Amniotic stem cell (primary cell): ENCODE results near the gene PPIP5K1.
"Not testable (repeated sequence)": the region's sequence is repeated elsewhere in the genome, so short reads cannot be mapped to it uniquely, and the experiment has no call there.

Experiments
- DNase-seq: peaks from one replicate; lab custom pipeline; 2025; lab: John Stamatoyannopoulos, UW

PPIP5K1 gene

DNA sequence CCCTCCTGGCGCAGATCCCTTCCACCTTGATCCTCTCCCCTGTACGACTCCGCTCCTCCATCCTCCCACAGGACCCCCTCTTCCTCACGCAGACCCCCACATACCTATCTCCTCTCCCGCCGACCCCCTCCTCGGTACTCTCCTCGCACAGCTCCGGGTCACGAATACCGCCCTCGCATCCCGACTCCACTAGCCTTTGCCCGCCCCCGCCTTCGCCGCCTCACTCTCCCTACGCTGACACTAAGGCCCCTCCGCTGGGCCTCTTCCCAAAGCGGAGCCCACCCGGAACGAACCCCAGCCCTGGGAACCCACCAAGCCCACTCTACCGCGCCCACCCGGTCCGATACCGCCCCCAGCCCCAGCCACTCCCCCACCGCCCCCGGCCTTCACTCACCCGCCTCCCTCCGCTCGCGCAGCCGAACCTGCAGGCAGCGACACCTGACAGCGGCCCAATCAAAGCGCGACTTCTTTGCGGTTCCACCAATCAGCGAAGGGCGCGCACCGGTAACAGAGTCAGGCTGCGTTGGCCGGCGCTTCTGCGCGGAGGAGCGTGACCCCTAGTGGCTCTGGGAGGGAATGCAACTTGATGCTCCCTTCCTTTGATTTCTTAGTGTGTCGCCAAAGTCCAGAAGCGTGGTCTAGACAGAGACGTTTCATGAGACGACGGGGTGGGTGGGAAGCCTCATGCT is at the start of gene PPIP5K1:
TSS of gene PPIP5K1 (minus strand) at position 431 of the 689 bp plus-strand sequence. CDS start 5,704 bp downstream, outside the sequence.
- DNase-seq: not testable (repeated sequence)

DNA sequence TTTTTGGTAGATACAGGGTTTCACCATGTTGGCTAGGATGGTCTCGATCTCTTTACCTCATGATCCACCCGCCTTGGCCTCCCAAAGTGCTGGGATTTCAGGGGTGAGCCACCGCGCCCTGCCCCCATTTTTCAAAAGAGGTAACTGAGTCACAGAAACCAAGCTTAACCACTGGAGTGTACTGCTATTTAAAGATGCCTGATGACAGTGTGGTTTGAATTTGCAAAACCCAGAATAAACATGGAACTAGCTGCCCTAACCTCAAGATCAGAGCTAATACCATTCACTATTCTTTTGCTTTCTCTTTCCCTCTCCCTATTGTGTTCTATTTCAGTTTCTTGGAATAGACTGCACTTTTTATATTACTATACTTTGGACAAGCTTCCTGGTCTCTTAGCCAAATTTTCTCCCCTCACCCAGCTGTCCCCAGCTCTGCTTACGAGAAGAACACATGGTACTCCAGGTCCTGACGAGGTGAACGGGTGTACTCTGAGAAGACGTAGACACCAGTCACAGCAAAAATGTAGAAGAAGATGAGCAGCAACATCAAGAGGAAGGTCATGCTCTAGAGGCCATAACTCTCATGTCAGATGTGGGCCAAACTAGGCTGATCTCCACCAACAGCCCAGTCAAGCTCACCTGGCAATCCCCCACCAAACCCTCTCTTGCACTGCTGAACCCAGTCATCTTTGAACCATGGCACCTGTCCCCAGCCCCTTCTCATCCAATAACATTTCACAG is 48.6 kb upstream of the PPIP5K1 start:
- not testable (repeated sequence) for DNase-seq

DNA sequence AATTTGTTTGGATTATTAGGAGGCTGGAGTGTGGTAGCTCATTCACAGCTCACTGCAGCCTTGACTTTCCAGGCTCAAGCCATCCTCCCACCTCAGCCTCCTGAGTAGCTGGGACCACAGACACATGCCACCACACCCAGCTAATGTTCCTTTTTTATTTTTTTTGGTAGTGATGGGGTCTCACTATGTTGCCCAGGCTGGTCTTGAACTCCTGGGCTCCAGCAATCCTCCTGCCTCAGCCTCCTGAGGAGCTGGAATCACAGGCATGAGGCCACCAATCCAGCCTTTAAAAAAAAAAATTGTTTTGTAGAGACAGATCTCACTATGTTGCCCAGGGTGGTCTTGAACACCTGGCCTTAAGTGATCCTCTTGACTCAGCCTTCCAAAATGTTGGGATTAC is 36.9 kb upstream of the PPIP5K1 start:
- not testable (repeated sequence) for DNase-seq

DNA sequence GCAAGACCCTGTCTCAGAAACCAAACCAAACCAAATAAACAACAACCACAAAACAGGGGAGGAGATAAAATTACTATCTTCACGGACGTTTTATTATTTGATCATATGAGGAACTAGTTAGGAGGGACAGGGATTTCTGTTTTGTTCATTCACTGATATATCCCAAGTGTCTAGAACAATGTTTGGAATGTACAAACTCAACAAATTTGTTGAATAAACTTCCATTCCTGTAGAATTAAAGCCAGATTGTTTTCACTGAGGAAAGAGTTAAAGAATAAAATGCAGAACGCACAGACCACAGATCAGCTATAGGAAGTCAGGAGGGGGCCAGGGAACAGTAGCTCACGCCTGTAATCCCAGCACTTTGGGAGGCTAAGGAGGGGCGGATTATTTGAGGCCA is 35.1 kb upstream of the PPIP5K1 start:
- no peak for DNase-seq

DNA sequence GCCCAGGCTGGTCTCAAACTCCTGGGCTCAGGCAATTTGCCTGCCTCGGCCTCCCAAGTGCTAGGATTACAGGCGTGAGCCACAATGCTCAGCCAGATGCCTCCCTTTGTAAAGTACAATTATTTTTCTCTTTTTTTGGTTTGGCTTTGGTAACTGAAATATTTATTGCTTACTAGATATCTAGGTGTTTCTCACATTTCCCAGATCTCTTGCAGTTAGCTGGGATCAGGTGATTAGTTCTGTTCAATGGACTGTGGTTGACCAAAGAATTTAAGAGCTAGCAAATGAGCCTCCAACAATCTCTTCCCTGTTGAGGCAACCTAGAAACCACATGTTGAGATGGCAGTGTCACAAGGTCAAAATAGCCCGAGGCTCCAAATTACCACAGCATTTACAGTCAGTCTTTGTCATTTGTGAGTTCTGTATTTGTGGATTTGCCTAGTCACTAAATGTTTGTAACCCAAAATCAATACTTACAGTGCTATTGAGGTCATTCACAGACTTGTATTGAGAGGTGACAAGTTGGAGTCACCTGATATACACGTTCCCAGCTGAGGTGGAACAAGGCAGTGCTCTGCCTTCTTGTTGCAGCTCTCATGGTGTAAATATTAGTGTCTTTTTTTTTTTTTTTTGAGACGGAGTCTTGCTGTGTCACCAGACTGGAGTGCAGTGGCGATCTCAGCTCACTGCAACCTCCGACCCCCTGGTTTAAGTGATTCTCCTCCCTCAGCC is 32.2 kb upstream of the PPIP5K1 start:
- DNase-seq: not testable (repeated sequence)

DNA sequence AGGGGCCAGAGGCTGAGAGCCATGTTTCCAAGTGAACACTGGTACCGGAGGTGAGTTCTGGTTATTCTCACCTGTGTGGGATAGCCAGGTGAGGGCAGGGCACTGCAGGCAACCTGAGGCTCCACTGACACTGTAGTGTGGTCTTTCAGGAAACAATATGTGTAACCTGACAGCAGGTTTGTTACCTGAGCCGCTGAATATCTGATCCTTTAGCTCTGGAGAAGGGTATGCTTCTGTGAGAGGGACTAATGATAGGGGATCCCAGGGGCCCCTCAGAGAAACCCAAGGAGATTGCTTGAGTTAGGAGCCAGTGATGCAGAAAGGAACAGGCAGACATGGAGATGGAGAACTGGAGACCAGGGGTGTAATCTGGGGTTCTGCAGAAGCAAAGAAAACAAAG is 28.7 kb upstream of the PPIP5K1 start, which contains the start of gene STRC:
TSS of gene STRC (minus strand) at position 101 of the 400 bp plus-strand sequence. CDS start at position 23, 78 bp downstream.
- DNase-seq: not testable (repeated sequence)

DNA sequence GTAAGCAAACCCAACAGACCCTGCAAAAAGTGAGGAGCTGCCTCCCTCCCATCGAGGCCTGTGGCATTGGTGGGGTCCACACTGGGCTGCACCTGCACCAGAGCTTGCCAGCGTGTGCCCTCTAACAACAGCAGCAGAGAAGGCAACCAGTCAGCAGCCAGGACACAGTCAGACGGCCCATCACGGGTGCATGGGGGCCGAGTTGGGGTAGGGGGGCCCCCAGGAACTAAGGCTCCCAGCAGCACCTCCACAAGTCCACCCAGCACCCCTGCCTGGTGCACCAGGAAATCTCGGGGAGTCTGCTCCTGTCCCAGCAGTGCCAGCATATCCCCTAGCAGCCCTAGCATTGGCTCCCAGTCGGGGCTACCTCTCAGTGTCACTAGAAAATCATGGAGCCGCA is 27.7 kb upstream of the PPIP5K1 start:
- DNase-seq: not testable (repeated sequence)

DNA sequence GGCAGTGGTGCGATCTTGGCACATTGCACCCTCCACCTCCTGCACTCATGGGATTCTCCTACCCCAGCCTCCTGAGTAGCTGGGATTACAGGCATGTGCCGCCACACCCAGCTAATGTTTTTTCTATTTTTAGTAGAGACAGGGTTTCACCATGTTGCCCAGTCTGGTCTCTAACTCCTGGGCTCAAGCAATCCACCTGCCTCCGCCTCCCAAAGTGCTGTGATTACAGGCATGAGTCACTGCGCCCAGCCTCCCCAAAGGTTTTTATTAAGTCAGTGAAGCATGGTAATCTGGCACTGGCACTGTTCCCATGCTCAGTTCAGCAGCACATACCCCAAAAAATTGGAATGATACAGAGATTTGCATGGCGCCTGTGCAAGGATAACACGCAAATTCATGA is 12.2 kb upstream of the PPIP5K1 start:
- DNase-seq: not testable (repeated sequence)

DNA sequence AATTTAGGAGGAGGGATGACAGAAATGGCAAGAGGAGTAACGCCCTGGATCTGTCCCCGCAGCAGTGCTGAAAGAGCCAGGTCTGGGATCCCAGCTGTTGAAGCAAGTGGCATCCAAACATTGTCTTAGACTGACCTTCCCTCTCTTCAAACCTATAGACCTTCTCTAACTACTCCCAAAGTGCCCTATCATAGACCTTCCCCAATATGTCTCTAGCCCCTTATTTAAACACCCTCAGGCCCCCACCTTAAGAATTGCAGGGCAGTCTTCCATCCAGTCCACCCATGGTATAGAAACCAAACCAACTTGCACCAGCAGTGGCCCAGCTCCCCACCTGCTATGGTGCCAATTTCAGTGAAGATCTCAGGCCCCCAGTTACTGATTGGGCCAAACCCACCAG is 10.2 kb upstream of the PPIP5K1 start:
- not testable (repeated sequence) for DNase-seq

DNA sequence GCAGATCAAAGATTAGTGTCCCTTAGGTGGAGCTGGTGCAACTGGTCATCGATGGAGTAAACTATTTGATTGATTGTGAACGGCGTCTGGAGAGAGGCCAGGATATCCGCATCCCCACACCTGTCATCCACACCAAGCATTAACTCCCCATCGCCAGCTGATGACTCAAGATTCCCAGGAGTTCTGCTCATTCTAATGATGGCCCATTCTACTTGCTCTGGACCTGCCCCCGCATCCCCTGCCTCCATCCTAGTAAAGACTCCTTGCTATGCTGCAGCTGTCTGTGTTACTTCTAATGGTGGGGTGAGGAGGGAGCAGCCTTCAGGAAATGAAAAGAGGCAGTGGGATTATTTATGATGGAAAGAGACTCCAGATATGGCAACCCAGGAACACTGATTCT is 9.1 kb upstream of the PPIP5K1 start:
- not testable (repeated sequence) for DNase-seq

DNA sequence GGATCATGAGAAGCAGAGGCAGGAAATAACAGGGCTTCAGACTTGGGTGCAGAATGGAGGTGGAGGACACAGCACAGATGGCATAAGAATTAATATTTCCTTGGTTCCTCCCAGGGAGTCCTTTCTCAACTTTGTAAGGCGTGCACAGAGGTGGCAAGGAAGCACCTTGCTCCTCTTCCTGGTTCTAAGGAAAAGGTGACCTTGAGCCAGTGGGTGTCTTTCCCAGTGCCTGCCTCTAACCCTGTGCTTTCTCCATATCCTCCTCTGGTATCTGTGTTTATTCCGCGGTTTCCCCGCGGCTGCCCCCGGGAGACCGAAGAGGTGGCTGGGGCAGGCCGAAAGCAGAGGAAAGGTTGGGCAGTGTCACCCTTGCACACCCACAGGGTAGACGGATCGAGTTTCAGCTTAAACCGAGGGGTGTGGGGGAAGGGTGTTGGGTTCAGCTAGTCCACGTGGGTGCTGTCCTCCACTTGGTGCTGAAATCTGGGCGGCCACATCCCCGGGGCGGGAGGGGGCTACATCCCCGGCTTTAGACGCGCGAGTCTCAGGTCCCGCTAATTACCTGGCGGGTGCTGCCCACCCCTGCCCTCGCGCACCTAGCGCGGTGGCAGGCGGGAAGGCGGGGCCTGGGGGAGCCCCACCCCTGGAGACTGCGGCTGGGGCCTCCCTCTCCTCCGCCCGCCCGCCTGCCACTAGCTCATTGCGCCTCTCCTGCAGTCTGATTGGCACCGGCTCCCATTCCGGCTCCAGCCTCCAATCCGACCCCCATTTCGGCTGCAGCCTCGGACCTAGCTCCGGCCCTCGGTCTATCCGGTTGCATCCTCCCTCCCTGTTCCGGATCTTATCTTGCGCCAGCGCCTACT is 3.6 kb upstream of the PPIP5K1 start, which contains the start of gene CKMT1B:
TSS of gene CKMT1B (plus strand) at position 700 of the 863 bp plus-strand sequence. CDS start 192 bp downstream, outside the sequence.
- not testable (repeated sequence) for DNase-seq

DNA sequence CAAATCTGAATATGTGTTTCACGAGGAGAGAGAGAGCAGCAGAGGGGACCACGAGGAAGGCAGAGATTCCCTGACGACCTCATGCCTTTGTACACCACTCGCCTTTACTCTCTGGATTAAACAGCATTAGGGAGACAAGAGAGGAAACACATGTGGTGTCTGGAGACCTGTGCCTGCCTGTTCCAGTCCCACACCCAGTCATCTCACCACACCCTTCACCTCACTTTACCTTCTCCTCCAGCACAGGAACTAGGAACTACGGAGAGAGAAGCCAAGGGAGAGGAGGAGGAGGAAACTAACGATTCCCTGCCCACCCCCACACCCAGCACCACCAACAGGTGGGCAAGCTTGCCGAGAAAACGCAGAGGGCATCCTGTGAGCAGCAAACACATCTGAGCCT is 2.8 kb upstream of the PPIP5K1 start:
- DNase-seq: not testable (repeated sequence)

DNA sequence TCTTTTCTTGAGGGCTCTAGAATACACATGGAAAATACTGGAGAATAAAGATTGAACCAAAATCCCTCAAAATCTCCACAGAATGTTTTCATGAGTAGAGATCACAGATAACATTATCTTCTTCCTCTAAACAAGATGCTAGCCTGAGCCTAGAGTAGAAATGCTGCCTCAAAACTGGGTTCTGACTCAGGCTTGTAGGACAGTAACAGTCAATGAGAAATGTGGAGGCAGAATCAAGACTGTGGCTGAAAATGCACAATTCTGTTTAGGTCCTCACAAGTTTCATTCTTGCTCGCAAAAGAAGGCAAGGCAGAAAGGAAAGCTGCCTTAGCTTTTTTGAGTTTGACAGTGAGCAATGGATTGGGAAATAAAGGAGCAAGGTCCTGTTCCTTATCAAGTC is 15.4 kb downstream of the PPIP5K1 start:
- not testable (repeated sequence) for DNase-seq

DNA sequence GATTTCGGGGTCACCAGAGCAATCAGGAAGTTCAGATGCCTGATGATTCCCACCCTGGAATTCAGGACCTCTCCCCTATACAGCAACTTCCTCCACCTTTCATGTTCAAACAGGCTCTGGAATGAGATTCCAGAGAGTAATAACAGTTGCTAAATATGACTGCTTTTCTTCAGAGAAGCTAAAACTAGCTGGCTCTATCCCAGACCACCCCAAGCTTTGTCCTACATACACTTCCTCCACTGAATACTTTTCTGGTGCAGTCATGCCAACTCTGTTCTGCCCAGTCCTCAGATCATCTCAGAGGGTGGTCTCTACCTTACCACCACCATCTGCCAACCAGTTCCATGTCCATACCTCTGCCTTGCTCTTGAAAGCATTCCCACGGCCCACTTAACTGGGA is 23.4 kb downstream of the PPIP5K1 start:
- not testable (repeated sequence) for DNase-seq

DNA sequence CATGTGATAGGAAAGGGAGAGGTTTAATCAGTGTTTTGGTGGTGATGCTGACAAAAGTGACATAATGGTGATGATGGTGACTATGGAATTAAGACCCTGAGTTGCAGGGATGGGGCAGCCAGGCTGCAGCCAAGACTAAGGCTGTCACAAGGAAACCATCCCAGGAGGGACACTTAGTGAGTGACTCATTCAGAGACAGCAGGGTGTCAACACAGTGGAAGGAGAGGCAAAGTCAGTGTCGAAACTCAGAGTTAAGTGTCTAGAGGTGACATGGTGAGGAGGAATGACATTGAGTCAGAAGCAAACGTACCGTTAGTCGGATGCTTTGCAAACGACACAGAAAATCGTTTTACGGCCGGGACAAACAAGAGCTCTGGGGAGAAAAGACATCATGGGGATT is 26.2 kb downstream of the PPIP5K1 start:
- DNase-seq: not testable (repeated sequence)

DNA sequence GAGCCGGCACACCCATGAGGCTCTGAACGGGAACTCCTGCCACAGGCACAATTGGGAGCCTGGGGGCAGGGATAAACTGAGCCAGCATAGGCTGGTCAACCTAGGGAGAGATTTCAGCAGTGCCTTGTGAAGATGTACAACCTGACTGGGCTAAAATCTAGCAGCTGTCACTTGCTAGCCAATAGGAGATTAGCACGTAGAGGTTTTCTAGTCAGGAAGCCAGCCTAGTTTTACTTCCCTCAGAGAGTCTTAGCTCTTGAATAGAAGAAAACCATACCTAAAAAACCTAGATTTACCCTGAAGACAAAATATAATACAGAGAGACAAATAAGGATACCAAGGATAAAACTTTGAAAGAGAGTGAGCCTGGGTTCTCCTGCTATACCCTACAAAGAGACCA is 27.3 kb downstream of the PPIP5K1 start:
- not testable (repeated sequence) for DNase-seq

DNA sequence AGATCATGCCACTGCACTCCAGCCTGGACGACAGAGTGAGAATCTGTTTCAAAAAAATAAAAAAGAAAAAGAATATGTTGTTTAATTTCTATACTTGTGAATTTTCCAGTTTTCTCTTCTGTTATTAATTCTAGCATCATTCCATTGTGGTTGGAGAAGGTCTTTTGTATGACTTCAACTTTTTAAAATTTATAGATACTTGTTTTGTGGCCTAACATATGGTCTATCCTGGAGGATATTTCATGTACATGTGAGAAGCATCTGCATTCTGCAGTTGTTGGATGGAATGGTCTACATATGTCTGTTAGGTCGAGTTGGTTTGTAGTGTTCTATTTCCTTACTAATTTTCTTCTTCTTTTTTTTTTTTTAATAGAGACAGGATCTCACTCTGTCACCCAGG is 37.0 kb downstream of the PPIP5K1 start:
- DNase-seq: no peak

DNA sequence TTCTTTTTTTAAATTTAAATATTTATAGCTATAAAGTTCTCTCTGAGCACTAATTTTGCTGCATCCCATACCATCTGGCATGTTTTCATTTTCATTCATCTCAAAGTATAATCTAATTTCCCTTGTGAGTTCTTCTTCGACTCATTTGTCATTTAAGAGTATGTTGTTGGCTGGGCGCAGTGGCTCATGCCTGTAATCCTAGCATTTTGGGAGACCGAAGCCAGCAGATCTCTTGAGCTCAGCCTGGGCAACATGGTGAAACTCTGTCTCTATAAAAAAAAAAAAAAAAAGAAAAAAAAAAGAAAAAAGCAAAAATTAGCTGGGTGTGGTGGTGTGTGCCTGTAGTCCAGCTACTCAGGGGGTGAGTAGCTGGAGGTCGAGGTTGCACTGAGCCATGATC is 37.8 kb downstream of the PPIP5K1 start:
- DNase-seq: no peak

DNA sequence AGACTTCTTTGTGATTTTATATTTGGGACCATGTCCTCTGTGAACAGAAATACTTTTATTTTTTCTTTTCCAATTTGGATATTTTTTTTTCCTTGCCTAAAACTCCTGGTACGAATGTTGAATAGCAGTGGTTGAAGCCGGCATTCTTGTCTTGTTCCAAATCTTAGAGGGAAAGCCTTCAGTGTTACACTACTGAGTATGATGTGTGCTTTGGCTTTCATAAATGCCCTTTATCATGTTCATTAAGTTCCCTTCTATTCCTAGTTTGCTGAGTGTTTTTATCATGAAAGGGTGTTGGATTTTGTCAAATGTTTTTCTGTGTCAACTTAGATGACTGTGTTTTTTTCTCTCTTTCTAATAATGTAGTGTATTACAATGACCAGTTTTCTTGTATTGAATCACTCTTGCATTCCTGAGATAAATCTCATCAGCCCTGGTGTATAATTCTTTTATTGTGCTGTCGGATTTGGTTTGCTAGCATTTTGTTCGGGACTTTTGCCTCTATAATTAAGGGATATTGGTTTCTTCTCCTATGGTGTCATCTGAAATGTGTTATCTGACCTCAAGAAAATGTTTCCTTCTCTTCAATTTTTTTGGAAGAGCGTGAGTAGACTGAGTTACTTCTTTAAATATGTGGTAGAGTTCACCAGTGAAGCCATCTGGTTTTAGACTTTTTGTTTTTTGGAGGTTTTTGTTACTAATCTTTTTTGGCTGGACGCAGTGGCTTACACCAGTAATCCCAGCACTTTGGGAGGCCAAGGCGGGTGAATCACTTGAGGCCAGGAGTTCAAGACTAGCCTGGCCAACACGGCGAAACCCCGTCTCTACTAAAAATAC is 39.3 kb downstream of the PPIP5K1 start:
- no peak for DNase-seq

DNA sequence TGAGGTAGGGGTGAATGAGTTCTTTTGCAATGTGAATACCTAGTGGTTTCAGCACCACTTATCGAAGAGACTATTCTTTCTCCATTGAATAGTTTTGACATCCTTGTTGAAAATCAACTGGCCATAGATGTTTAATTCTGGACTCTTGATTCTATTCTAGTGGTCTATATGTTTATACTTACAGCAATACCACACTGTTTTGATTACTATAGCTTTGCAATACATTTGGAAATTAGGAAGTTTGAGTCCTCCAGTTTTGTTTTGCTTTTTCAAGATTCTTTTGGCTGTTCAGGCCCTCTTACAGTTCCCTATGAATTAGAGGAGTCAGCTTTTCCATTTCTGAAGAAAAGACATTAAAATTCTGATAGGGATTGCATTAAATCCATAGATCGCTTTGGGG is 42.5 kb downstream of the PPIP5K1 start:
- DNase-seq: no peak

DNA sequence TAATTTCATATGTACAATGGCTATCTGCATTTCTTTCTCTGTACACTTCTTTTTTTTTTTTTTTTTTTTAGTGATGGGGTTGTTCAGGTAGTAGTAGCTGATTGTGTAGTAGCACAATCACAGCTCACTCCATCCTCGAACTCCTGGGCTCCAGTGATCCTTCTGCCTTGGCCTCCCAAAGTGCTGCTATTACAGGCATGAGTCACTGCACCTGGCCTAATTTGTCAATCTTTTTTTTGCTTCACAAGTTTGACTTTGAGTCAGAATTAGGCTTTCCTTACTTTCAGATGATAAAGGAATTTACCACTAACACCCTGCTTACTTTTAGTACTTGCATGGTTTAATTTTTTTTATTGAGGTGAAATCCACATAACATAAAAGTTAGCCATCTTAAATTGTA is 44.6 kb downstream of the PPIP5K1 start:
- no peak for DNase-seq
